HG03060 (cell line): ENCODE data around the gene BARHL2.

Experiments
- ATAC-seq: cut with Tn5 transposase; IDR thresholded peaks from one replicate; pipeline ENCODE4 v1.9.1; 2021; ENCODE audit warnings: low read depth, moderate number of reproducible peaks; ENCODE audit not compliant: unreplicated experiment

Gene BARHL2

DNA sequence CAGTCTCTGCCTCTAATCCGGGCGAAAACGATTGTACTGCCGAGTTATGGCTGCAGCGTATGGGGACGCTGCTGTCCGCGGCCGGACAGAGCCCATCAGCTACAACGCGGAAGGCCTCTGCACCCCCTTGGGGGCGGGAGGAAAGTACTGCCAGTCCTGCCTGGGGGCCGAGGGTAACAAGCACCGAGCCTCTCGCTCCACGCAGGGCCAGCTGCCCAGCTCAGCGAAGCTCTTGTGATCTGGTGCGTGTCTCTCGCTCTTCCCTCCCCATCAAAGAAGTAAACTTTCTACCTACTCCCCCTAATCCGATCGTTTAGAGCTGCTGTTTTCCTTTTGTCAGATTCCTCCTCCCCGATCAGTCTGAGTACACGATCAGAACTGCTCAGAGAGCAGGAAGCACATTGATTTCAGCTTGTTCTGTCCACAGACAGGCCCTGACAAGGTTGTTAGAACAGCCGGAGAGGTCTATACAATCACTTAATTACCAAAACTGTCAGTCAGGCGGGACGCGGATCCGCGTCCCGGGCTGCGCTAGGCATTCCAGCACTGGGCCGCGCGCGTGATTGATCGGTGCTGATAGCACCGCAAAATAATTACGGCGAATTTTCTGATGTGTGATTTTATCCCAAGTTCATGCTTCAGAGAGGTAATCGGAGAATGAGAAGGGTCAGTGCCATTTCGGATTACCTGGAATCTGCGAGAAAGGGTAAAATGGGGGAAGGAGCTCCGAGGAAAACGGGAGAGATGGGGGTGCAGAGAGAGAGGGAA is 8.7 kb upstream of the BARHL2 start:
- no peak for ATAC-seq

DNA sequence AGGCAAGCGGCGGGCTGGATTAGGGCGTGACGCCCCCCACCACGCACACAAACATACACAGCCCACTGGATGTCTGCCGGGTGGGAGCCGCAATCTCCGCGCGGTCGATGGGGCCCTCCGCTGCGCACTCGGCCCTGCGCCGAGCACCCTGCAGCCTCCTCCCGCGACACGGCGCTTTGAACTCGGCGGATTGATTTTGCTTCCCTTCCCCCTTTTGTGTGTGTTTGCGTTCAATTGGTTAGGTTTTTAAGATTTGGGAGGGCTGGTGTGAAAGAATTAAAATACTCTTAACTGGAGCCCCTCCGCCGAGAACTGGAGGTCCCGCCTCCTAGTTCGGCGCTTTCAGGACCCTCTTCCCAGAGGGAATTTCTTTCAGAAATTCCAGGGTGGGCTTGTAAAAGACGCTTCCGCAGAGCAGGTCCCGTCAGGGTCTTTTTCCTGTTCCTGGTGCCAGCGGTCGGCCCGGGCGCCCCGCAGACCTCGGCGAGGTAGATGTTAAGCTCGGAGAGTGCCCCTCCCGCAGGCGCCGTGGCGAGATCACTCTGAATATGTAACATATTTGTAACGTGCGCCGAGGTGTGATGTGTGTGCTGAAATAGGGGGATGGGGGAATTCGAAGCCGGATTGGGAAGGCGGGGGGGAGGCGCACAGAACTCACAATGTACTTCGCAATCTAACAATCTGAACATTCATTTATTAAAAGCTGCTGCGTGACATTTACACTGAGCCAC is 8.0 kb upstream of the BARHL2 start:
- no peak for ATAC-seq

GRCh38 chr1:90724361-90724760 is 7.3 kb upstream of the BARHL2 start:
- no peak for ATAC-seq

DNA sequence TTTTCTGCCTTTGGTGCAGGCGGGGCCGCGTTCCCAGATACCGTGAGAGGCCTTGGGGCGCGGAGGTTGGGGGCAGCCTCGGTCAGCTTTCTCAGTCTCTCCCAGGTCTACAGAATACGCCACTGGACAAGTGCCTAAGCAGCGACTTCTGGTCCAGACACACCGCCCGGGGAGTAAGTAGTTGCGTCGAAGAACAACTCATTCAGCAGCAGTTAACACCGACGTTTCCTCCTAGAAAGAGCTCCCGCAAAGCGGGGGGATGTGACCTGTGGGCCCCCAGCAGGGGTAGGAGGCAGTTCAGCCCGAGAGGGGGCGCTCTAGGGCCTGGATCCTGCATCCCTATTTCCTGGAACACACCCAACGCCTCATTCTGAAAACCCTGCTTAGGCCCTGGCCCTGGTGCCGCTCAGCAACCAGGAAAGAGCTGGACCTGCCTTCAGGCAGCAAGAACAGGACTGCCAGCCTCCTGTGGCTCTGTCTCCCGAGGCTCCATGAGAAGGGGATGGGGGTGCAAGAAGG is 6.5 kb upstream of the BARHL2 start:
- ATAC-seq = no peak

GRCh38 chr1:90722874-90723589 is 5.9 kb upstream of the BARHL2 start:
- no peak for ATAC-seq

GRCh38 chr1:90721210-90722194 is 4.4 kb upstream of the BARHL2 start:
- ATAC-seq = no peak

DNA sequence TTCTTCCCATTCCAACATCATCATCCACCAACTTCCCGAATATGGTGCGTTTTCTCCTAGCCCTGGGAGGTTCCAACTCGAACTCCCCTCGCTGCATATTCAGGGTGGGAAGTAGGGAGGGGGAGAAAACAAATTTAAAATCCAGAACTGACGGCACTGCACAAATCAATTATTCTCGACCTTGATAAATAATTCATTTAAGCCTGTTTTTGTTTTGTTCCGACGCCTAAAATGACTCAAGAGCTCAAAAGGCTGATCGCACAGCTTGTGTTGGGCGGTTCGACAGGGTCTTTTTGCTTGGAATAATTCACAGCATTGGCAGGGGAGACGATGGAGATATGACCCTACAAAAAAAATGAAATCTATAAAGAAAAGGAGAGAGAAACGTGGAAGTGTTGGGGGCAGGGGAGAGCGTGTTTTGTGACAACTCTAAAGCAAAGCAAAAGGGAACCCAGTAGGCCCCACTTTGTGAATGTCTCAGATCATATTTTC is 3.1 kb upstream of the BARHL2 start:
- ATAC-seq = no peak

- ATAC-seq = no peak
Observed at GRCh38 chr1:90719330-90720144, 2.4 kb upstream of the BARHL2 start.

DNA sequence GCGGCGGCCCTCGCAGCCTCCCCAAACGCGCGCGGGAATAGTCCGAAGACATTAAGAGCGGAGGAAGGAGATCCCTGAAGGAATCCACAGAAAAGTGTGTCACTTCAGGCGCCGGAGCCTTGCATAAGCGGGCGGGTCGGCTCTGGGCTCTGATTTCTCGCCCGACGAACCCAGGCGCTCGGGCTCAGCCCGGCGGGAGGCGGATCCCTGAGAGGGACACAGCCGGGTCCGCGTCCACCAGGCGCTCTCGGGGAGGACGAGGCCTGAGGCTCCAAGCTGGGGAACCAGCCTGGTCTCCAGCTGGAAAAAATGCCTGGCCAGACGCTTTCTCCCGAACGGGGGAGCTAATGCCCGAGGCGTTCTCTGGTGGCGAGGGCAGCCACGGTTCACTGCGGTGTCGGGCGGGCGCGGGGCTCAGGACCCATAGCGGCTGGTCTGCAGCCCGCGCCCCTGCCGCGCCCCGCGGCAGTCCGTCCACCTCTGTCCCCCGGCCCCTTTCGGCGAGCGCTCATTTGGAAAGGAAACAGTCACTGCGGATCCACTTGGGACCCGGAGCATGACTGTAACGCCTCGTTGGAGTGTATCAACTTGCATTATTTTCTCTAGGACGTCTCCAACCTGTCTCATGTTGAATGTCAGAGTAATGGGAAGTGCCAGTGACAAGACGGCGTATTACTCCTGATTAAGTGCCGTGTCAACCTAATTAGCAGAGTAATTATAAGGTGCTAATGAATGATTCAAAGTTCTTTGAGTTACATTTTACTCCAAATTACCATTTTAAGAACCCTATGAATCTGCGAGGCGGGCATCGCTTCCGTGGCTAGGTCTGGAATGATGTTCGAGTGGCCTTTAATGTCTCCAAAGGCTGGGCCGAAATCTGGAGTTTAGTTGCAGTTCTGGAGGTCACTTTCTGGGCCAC is 1.6 kb upstream of the BARHL2 start:
- ATAC-seq = no peak

DNA sequence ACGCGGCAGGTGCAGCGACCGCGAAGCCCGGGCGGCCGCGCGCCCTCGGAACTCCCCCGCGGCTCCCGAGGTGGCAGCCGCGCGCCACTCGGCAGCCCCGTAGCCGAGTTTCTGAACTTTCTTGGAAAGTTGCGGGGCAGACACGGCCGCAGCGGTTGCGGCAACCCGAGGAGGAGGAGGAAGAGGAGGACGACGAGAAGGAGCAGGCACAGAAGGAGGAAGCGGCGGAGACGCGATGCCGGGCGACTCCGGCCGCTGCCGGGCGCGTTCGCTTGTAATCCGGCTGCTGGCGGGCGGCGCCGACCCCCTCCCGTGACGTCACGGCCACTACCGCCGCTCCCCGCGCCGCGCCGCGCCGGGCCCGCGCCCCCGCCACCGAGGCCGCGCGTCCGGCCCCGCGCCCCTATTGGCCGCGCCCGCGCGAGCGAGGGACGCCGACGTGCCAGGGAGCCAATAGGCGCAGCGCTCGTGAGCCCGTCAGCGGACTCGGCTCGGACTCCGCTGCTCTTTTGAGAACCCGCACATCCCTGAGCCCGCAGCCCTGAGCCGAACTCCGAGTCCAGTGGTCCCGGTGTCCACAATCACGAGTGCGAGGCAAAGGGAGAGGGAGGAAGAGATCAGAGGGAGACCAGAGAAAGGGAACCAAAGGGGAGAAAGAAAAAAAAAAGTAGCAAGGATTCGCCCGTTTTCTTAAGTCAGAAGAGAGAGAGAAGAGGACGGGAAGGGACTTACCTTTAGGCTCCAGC is 736 bp upstream of the BARHL2 start:
- no peak for ATAC-seq

DNA sequence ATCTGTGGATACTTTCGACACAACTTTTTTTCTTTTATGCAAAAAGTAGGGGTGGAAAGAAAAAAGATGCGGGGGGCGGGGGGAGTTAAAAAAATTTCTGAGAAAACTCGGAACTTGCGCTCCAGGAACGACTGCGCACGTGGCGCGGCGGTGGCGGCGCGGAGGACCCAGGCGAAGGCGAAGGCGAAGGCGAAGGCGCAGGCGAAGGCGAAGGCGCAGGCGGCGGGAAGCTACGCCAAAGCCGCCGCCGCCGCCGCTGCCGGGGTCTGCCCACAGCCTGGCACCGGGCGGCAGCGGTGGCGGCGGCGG is 208 bp upstream of the BARHL2 start:
- ATAC-seq = no peak

DNA sequence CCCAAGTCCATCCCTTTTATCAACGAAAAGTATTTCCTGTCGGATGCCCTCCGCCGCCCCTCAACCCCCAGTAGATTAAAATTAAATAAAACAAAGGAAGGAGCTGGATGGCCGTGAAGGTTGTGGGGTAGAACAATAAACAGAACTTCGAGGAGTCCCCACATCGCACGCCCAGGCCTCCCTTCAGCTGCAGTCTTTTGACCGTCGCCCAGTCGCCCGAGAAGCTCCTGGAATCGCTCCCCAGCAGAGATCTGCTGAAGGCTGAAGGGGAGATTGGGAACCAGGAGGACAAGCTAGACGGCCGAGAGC is 905 bp downstream of the BARHL2 start:
- no peak for ATAC-seq

DNA sequence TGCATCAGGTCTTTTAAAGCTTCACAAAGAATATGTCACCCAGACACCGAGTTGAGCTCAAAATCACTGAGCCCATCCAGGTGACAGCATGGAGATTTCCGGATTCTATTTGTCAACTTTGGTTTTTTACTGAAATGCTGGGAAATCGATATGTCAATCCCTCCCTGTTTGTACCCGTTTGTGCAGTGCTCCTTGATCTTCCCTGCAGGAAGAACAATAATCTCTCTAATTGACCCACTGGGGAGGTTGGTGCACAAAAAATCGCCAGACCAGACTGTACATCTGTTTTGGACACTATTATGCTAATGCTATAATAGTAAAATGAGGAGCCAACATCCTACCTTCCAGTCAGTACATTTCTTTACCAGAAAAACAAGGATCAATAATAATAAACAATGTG is 1.8 kb downstream of the BARHL2 start:
- ATAC-seq = no peak

DNA sequence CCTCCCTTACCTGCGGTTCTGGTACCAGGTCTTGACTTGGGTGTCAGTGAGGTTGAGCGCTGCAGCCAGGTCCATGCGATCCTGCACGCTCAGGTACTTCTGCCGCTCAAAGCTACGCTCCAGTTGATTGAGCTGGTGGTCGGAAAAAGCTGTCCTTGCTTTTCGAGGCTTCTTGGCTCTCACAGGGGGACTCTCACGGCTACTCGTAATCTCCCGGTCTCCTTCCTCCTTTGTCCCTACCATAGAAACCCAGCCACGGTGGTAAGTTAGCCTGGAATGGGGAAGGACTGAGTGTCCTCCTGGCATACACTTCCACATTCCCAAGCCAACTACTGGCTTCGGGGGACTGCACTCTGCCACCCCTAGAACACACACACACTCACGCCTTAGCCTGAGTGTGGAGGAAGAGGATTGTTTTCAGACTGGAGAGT is 2.6 kb downstream of the BARHL2 start:
- ATAC-seq = no peak

- ATAC-seq = no peak
Observed at GRCh38 chr1:90713741-90714509, 3.2 kb downstream of the BARHL2 start.

GRCh38 chr1:90712915-90713730 is 4.0 kb downstream of the BARHL2 start:
- no peak for ATAC-seq
